GM21381 (cell line): ENCODE results near the gene RIPOR3.
"Not testable (repeated sequence)": the region's sequence is repeated elsewhere in the genome, so short reads cannot be mapped to it uniquely, and the experiment has no call there.

ENCODE experiments used
- ATAC-seq: cut with Tn5 transposase; IDR thresholded peaks from one replicate; pipeline ENCODE4 v1.9.1; 2021; ENCODE audit warnings: mild to moderate bottlenecking, moderate library complexity; ENCODE audit not compliant: unreplicated experiment

The RIPOR3 gene

GRCh38 chr20:50610212-50610718, 81.1 kb downstream of the RIPOR3 start:
- no peak for ATAC-seq

GRCh38 chr20:50609438-50609989, 81.8 kb downstream of the RIPOR3 start:
- ATAC-seq: no peak

- no peak for ATAC-seq
Measured at GRCh38 chr20:50608750-50609104, 82.6 kb downstream of the RIPOR3 start.

- ATAC-seq: no peak
Measured at GRCh38 chr20:50607850-50608749, 83.2 kb downstream of the RIPOR3 start.

GRCh38 chr20:50607436-50607835, 83.9 kb downstream of the RIPOR3 start:
- no peak for ATAC-seq

GRCh38 chr20:50605136-50605535, 86.2 kb downstream of the RIPOR3 start:
- ATAC-seq: no peak

GRCh38 chr20:50604451-50604850, 86.9 kb downstream of the RIPOR3 start:
- ATAC-seq: no peak

GRCh38 chr20:50602432-50603088, 88.8 kb downstream of the RIPOR3 start:
- ATAC-seq: no peak

GRCh38 chr20:50601511-50602431, 89.6 kb downstream of the RIPOR3 start:
- ATAC-seq: no peak

GRCh38 chr20:50600281-50600895, 91.0 kb downstream of the RIPOR3 start:
- ATAC-seq: no peak

- ATAC-seq: not testable (repeated sequence)
Measured at GRCh38 chr20:50598768-50599167, 92.6 kb downstream of the RIPOR3 start.

- ATAC-seq: no peak
Measured at GRCh38 chr20:50598074-50598473, 93.3 kb downstream of the RIPOR3 start.

- ATAC-seq: no peak
Measured at GRCh38 chr20:50597406-50597969, 93.9 kb downstream of the RIPOR3 start.

- ATAC-seq: no peak
Measured at GRCh38 chr20:50596694-50597021, 94.7 kb downstream of the RIPOR3 start.

- ATAC-seq: no peak
Measured at GRCh38 chr20:50595988-50596693, 95.2 kb downstream of the RIPOR3 start.

- ATAC-seq: no peak
Measured at GRCh38 chr20:50595433-50595895, 95.9 kb downstream of the RIPOR3 start.

GRCh38 chr20:50594591-50595432, 96.5 kb downstream of the RIPOR3 start:
- ATAC-seq: no peak

GRCh38 chr20:50594231-50594590, 97.1 kb downstream of the RIPOR3 start:
- no peak for ATAC-seq

- ATAC-seq: no peak
Measured at GRCh38 chr20:50593005-50593335, 98.4 kb downstream of the RIPOR3 start.
